ENCODE measurements around the gene P3H2.

DNA sequence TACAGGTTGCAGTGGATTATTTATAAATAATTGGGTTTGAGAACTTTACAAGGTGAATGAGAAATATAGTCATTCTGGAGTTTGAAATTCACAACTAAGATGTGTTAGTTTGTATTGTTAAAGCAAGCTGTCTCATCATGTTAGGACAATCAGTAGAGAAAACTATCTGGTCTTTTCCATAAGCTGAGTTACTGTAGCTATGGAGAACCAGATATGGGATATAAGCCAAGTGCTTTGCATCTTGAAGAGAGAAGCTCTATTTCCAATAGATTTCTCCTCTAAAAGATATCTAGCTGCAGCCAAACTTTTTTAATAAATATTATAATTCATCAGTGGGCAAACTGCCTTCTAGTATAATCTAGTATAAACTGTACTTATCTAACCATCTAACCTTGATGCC, 11.3 kb downstream of the P3H2 start:
- no peak for TF ChIP-seq ZNF274 (IDR thresholded peaks at IDR 0.05; ENCODE audit: low read depth, low read length)
- TF ChIP-seq YY1 (IDR thresholded peaks at IDR 0.05; ENCODE audit: insufficient read depth, insufficient read length), result no peak
